HPDE6-E6E7 (cell line): ENCODE results near the gene NRBP1.

Experiments
- DNase-seq: peaks from one replicate; pipeline ENCODE4 v3.0.0; 2011; ENCODE audit warnings: missing footprints; ENCODE audit errors: extremely low spot score

Gene NRBP1

GRCh38 chr2:27428213-27428977, at the start of gene NRBP1:
TSS of gene NRBP1 (plus strand) at chr2:27428631. CDS start at chr2:27433274, 4,643 bp downstream.
- DNase-seq, result peak; percentile 86

- no peak for DNase-seq
Measured at GRCh38 chr2:27378809-27379290, 49.6 kb upstream of the NRBP1 start.

GRCh38 chr2:27379383-27379835, 49.0 kb upstream of the NRBP1 start:
- DNase-seq, result no peak

GRCh38 chr2:27379836-27380625, 48.4 kb upstream of the NRBP1 start:
- peak; percentile 44 for DNase-seq

- DNase-seq, result peak; percentile 98
Measured at GRCh38 chr2:27380626-27381545, 47.5 kb upstream of the NRBP1 start, which contains the start of gene ZNF513. TSS of gene ZNF513 (minus strand) at chr2:27380734. CDS start at chr2:27380526, 208 bp downstream.

GRCh38 chr2:27381577-27382181, 46.8 kb upstream of the NRBP1 start:
- DNase-seq, result no peak

GRCh38 chr2:27390822-27391679, 37.4 kb upstream of the NRBP1 start:
- DNase-seq, result no peak

- no peak for DNase-seq
Measured at GRCh38 chr2:27393225-27393624, 35.2 kb upstream of the NRBP1 start.

- no peak for DNase-seq
Measured at GRCh38 chr2:27398962-27399361, 29.5 kb upstream of the NRBP1 start.

GRCh38 chr2:27400348-27401135, 27.9 kb upstream of the NRBP1 start:
- no peak for DNase-seq

GRCh38 chr2:27407798-27408491, 20.5 kb upstream of the NRBP1 start:
- peak; percentile 38 for DNase-seq

- peak; percentile 14 for DNase-seq
Measured at GRCh38 chr2:27408601-27409320, 19.7 kb upstream of the NRBP1 start.

- DNase-seq, result peak; percentile 87
Measured at GRCh38 chr2:27409321-27410073, 18.9 kb upstream of the NRBP1 start, which contains the start of gene PPM1G. TSS of gene PPM1G (minus strand) at chr2:27409591. CDS start at chr2:27409422, 169 bp downstream.

- no peak for DNase-seq
Measured at GRCh38 chr2:27412419-27413152, 15.8 kb upstream of the NRBP1 start.

GRCh38 chr2:27416151-27416550, 12.3 kb upstream of the NRBP1 start:
- no peak for DNase-seq

GRCh38 chr2:27420996-27421395, 7.4 kb upstream of the NRBP1 start:
- DNase-seq, result no peak
